HepG2 (cell line): ENCODE measurements around the gene DPM1. TPM values are rescaled to one million over a fixed set of nuclear protein-coding genes. Genes with fewer than 3 reads are reported as not detected.
A peak's percentile ranks its signal among the peaks of the same experiment; 100 is the strongest.

Source experiments
- CC2D1A ChIP-seq: sonication (generic); formaldehyde crosslinking; IDR thresholded peaks from 2 replicates; pipeline ENCODE4 v1.8.1; 2023; ENCODE audit warnings: mild to moderate bottlenecking, missing genetic modification reagents
- FOSL1 ChIP-seq: sonication (generic); formaldehyde crosslinking; IDR thresholded peaks from 2 replicates; pipeline ENCODE4 v1.9.0; 2021; ENCODE audit warnings: missing genetic modification reagents, borderline replicate concordance
- KLF13 ChIP-seq: sonication (generic); formaldehyde crosslinking; IDR thresholded peaks from 2 replicates; pipeline ENCODE4 v1.4.0; 2020; ENCODE audit warnings: mild to moderate bottlenecking, missing genetic modification reagents
- MAFK ChIP-seq, 2 experiments: IDR thresholded peaks in 1 of 2; conservative IDR thresholded peaks in 1 of 2; 2 replicates each; pipeline ENCODE4 v1.6.1; 2011; ENCODE audit warnings: improper control_type of control experiment in 2 of 2, low read length in 2 of 2
- PHF5A ChIP-seq: IDR thresholded peaks from one replicate; pipeline ENCODE4 v1.6.1; 2018; ENCODE audit warnings: low read depth, missing genetic modification reagents; ENCODE audit not compliant: unreplicated experiment
- RAD21 ChIP-seq: fragments of 450-650 bp; formaldehyde crosslinking; IDR thresholded peaks from 2 replicates; pipeline ENCODE4 v1.5.0; 2020; ENCODE audit warnings: mild to moderate bottlenecking
- SAFB2 ChIP-seq: sonication (generic); formaldehyde crosslinking; IDR thresholded peaks from 2 replicates; pipeline ENCODE4 v1.5.1; 2020; ENCODE audit warnings: missing genetic modification reagents, low read depth, mild to moderate bottlenecking, borderline replicate concordance
- SALL1 ChIP-seq: sonication (generic); formaldehyde crosslinking; IDR thresholded peaks from 2 replicates; pipeline ENCODE4 v1.8.0; 2022; ENCODE audit warnings: mild to moderate bottlenecking, missing genetic modification reagents
- SETDB1 ChIP-seq: sonication (generic); formaldehyde crosslinking; IDR thresholded peaks from 2 replicates; pipeline ENCODE4 v1.5.1; 2020; ENCODE audit warnings: missing genetic modification reagents, mild to moderate bottlenecking, borderline replicate concordance
- SP1 ChIP-seq, 2 experiments: fragments of 450-650 bp in 1 of 2; sonication (generic) in 1 of 2; formaldehyde crosslinking in 1 of 2; IDR thresholded peaks; 2 replicates each; pipeline versions ENCODE4 v1.4.0 to v1.6.1; 2016 to 2020; ENCODE audit warnings: missing genetic modification reagents in 1 of 2
- STAT5B ChIP-seq: sonication (generic); formaldehyde crosslinking; IDR thresholded peaks from 2 replicates; pipeline ENCODE4 v1.4.0; 2020; ENCODE audit warnings: missing genetic modification reagents
- SUZ12 ChIP-seq: fragments of 150-350 bp; IDR thresholded peaks from 2 replicates; pipeline ENCODE4 v1.6.1; 2014; ENCODE audit warnings: low read depth, low read length
- TMF1 ChIP-seq: sonication (generic); formaldehyde crosslinking; IDR thresholded peaks from 2 replicates; pipeline ENCODE4 v1.8.1; 2022; ENCODE audit warnings: low read depth, missing genetic modification reagents
- ZBTB7B ChIP-seq: sonication (generic); formaldehyde crosslinking; IDR thresholded peaks from 2 replicates; pipeline ENCODE4 v1.4.0; 2020; ENCODE audit warnings: missing genetic modification reagents
- ZNF235 ChIP-seq: sonication (generic); formaldehyde crosslinking; IDR thresholded peaks from 2 replicates; pipeline ENCODE4 v1.8.1; 2023; ENCODE audit warnings: mild to moderate bottlenecking, missing genetic modification reagents, borderline replicate concordance
- ZNF460 ChIP-seq: sonication (generic); formaldehyde crosslinking; IDR thresholded peaks from 2 replicates; pipeline ENCODE4 v1.5.1; 2020; ENCODE audit warnings: missing genetic modification reagents, mild to moderate bottlenecking, borderline replicate concordance
- ZNF510 ChIP-seq: sonication (generic); formaldehyde crosslinking; IDR thresholded peaks from 2 replicates; pipeline ENCODE4 v1.4.0; 2020; ENCODE audit warnings: low read depth, mild to moderate bottlenecking, missing genetic modification reagents
- ZNF703 ChIP-seq: sonication (generic); formaldehyde crosslinking; IDR thresholded peaks from 2 replicates; pipeline ENCODE4 v1.5.1; 2020; ENCODE audit warnings: missing genetic modification reagents, mild to moderate bottlenecking, moderate library complexity, borderline replicate concordance
- ZSCAN22 ChIP-seq: sonication (generic); formaldehyde crosslinking; IDR thresholded peaks from 2 replicates; pipeline ENCODE4 v1.4.0; 2020; ENCODE audit warnings: mild to moderate bottlenecking, missing genetic modification reagents
- ZZZ3 ChIP-seq: sonication (generic); formaldehyde crosslinking; IDR thresholded peaks from 2 replicates; pipeline ENCODE4 v1.4.0; 2020; ENCODE audit warnings: missing genetic modification reagents, mild to moderate bottlenecking, borderline replicate concordance
- polyA plus RNA-seq, 8 experiments: library from polyadenylated mRNA; depleted of rRNA in 3 of 8; stranded (reverse) in 7 of 8; unstranded in 1 of 8; fragments of >200 nt; fragmentation: Illumina TruSeq in 4 of 8; extraction: Trizol in 4 of 8; gene quantifications; 2 replicates each; pipeline versions ENCODE4 v1.2.1 to v1.2.3, GENCODE V29; 2011 to 2016; ENCODE audit warnings: low read depth in 4 of 8, missing spikeins in 1 of 8, mixed read lengths in 1 of 8; ENCODE audit not compliant: insufficient read depth in 1 of 8
- total RNA-seq, 5 experiments: library from RNA; depleted of rRNA; stranded (reverse); fragments of >200 nt; fragmentation: Illumina TruSeq; extraction: Trizol; gene quantifications; 2 replicates each; pipeline ENCODE4 v1.2.3, GENCODE V29; 2016; ENCODE audit warnings: low read depth in 1 of 5
- TF ChIP-seq, protein P1 (sequence below): IDR thresholded peaks from 2 replicates; pipeline ENCODE4 v1.6.1; 2016

DPM1 gene
- total and polyA plus RNA-seq, 2 of the 13 experiments (the other 11 are each of a cell fraction or from before 2014, with no cell fraction given) = 83.2 to 161 TPM

GRCh38 chr20:50987493-50988210, 29.3 kb upstream of the DPM1 start (continued):
- TF ChIP-seq TMF1 (CRISPR knock-in tag) (no peak), CC2D1A (no peak), PHF5A (CRISPR knock-in tag) (no peak), KLF13 (CRISPR knock-in tag) (no peak), SAFB2 (no peak), ZSCAN22 (CRISPR knock-in tag) (no peak), SP1 (IDR thresholded peaks at IDR 0.05) (no peak), SP1 (CRISPR knock-in tag; IDR thresholded peaks at IDR 0.05) (no peak; the same call in 1 of the 2 replicates), ZNF510 (no peak), ZNF460 (CRISPR knock-in tag) (no peak), ZBTB7B (CRISPR knock-in tag) (no peak), RAD21 (CRISPR knock-in tag) (peak; percentile 92), ZNF703 (CRISPR knock-in tag) (no peak), MAFK (conservative IDR thresholded peaks at IDR 0.05 in 1 of 2, IDR thresholded peaks at IDR 0.05 in 1 of 2; ENCODE audit: low read length in 2 of 2) (no peak), ZNF235 (no peak), ZZZ3 (CRISPR knock-in tag) (no peak), FOSL1 (CRISPR knock-in tag) (no peak), SUZ12 (peak; percentile 33; the same call in 1 of the 2 replicates), SALL1 (CRISPR knock-in tag) (peak; percentile 18; the same call in 1 of the 2 replicates), STAT5B (no peak), SETDB1 (CRISPR knock-in tag) (no peak)
- TF ChIP-seq, protein P1, sequence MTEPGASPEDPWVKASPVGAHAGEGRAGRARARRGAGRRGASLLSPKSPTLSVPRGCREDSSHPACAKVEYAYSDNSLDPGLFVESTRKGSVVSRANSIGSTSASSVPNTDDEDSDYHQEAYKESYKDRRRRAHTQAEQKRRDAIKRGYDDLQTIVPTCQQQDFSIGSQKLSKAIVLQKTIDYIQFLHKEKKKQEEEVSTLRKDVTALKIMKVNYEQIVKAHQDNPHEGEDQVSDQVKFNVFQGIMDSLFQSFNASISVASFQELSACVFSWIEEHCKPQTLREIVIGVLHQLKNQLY = no peak
